ENCODE data around the gene OR56B1.
"Not testable (repeated sequence)": the region's sequence is repeated elsewhere in the genome, so short reads cannot be mapped to it uniquely, and the experiment has no call there.

Gene OR56B1

DNA sequence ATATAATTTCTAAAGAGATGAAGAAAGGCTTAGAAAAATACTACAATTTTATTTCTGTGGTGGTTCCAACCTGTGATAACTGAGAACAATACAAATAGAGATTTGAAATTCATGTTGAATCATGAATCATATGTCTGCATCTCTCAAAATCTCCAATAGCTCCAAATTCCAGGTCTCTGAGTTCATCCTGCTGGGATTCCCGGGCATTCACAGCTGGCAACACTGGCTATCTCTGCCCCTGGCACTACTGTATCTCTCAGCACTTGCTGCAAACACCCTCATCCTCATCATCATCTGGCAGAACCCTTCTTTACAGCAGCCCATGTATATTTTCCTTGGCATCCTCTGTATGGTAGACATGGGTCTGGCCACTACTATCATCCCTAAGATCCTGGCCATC lies at the start of gene OR56B1:
Gene OR56B1, plus strand, starts transcription at position 53 of the 400 bp plus-strand sequence. Its CDS starts 69 bp downstream, at position 122.
- no peak for DNase-seq

GRCh38 chr11:5688482-5688881 lies 47.8 kb upstream of the OR56B1 start:
- no peak for DNase-seq

DNA sequence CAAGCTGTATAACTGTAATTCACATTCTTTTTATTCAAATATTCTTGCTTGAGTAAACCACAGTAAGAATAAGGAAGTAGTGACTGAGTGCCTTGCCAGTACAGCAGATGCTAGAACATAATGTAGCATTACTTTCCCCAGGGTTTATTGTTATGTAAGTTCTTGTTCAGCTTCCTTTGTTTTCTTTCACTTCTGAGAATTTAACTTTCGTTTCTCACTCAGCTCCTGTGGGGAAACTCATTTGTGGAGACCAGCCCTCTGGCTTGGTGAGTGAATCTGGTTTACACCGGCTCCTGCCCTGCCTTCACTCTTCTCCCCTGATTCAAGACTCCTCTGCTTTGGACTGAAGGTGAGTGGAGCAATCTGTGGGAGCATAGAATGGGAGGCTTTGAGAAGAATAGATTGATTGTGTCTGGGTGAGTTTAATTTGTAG lies 46.7 kb upstream of the OR56B1 start, which contains the start of gene TRIM22:
Gene TRIM22, plus strand, starts transcription at position 240 of the 433 bp plus-strand sequence. CDS start 6,443 bp downstream, outside the sequence.
- DNase-seq: peak in 5 of 56 donors; percentile 4 to 20 (median 7)

DNA sequence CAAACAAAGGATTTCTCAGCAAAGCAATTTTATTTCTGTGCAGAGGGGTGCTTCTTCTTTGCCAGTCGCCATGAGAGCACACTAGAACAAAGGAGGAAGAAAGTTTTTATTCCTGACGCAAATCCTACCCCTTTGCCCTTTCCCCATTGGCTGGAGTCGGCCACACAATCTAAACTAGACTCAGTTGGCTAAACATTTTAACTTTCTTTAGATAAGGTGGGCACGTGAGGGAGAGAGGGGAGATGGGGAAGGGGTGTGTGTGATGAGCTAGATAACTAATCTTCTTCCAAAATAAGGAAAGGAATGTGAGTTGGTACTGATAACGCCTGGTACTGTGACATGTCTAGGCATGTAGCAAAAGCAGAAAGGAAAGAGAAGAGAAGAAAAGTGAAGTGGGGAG lies 46.0 kb upstream of the OR56B1 start:
- peak in 1 of 56 donors; percentile 6 for DNase-seq

DNA sequence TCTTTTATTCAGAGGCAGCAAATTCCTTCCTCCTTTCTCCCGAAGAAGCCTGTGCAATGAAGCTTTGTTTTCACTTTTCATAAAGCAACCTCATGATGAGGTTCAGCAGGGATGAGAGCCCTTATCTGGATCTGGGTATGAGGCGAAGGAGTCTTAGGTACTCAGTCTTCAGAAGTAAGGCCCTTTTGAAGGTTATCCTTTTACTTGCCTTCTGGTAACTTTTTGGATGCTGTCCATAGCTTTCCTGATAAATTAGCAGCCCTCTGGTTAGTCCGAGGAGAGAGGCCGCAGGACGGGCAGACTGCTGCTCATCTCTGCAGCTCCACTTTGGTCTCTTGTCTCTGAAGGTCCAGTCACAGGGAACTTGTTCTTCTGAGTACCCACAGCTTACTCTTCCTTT lies 45.5 kb upstream of the OR56B1 start:
- no peak for DNase-seq

DNA sequence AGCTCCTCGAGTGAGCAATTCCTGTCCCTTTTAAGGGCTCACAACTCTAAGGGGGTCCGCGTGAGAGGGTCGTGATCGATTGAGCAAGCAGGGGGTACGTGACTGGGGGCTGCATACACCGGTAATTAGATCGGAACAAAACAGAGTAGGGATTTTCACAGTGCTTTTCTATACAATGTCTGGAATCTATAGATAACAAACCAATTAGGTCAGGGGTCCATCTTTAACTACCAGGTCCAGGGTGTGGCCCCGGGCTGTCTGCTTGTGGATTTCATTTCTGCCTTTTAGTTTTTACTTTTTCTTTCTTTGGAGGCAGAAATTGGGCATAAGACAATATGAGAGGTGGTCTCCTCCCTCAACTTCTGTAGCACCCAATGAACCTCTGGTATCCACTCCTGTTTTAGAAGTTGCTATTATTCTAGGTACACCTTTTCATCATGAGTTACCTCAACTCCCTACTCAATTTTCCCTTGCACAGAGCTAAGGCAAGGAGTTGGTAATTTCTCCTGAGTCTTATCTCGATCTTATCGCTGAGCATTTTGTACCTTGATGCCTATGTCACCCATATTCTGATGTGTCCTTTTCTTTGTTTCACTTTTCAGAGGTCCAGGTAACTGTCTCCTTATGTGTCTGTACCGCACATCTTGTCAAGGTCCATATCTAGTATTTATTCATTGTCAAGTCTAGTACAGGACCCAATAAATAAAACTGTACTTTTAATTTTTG lies 44.8 kb upstream of the OR56B1 start:
- not testable (repeated sequence) for DNase-seq

GRCh38 chr11:5691964-5692361 lies 44.3 kb upstream of the OR56B1 start:
- DNase-seq: no peak

DNA sequence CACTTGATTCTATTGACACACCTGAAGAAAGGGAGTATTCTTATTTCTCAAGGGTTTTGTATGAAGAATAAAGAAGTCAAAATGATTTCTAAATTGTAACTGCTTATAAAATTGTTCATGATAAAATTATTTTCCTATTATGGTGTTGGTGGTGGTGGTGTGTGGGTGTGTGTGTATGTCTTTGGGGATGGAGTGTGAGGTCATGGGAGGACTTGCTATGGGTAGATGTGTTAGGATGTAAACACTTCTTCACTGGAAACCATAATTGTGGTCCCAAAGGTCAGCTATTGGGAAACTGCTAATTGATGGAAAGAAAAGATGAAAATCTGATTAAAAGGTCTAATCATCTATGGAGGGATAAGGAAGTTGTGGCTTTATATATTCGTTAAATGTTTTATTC lies 41.6 kb upstream of the OR56B1 start:
- no peak for DNase-seq

DNA sequence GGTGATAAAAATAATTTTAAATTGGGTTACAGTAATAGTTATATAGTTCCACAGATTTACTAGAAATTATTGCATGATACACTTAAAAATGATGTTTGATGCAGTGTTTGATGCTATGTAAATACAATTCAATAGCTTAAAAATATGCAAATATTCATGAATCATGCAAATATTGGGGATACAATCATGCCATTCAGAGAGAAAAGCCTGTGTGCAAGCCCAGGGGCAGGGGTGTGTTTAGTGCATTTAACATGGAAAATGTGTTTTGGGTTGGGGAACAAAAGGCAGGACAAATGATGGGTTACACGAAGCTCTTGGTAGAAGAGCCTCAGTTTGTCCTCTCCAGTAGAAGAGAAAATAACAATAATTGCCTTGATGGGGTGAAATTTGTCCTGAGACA lies 40.7 kb upstream of the OR56B1 start:
- no peak for DNase-seq

GRCh38 chr11:5696210-5696609 lies 40.0 kb upstream of the OR56B1 start:
- DNase-seq: no peak

GRCh38 chr11:5698281-5698680 lies 38.0 kb upstream of the OR56B1 start:
- DNase-seq: no peak

DNA sequence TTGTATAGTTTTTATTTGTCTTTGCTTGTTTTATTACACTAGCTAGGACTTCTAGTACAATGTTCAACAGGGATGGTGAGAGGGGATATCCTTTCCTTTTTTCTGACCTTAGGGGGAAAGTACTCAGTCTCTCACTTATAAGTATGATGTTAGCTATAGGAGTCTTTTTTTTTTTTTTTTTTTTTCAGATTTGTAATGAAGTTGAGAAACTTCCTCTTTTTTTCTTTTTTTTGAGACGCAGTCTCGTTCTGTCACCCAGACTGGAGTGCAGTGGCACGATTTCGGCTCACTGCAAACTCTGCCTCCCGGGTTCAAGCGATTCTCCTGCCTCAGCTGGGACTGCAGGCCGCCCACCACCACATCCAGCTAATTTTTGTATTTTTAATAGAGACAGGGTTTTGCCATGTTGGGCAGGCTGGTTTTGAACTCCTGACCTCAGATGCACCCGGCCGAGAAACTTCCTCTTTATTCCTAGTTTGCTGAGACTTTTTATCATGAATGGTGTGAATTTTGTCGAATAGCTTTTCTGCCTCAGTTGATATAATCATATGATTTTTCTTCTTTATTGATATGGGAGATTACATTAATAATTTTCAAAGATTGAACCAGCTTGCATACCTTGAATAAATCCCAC lies 35.7 kb upstream of the OR56B1 start:
- DNase-seq: no peak

DNA sequence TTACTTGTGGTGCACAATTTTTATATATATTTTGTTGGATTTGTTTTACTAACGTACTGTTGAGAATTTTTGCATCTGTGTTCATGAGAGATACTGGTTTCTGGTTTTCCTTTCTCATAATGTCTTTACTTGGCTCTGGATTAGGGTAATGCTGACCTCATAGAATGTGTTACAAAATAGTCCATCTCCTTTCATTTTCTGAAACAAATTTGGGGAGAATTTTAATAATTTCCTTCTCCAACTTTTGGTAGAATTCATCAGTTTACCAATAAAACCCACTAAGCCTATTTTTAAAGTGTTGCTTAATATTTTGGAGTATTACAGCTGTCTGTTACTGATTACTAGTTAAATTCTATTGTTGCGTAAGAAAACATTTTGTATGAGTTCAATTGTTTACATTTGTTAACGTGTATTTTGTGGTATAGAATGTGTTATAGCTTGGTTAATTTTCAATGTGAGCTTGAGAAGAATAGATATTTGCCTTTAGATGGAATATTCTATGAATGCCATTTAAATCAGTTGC lies 35.1 kb upstream of the OR56B1 start:
- DNase-seq: no peak

GRCh38 chr11:5703741-5704536 lies 32.3 kb upstream of the OR56B1 start:
- DNase-seq: no peak

GRCh38 chr11:5705688-5706087 lies 30.6 kb upstream of the OR56B1 start:
- DNase-seq: no peak

GRCh38 chr11:5712507-5712906 lies 23.7 kb upstream of the OR56B1 start:
- no peak for DNase-seq

- no peak for DNase-seq
These were observed 22.6 kb upstream of the OR56B1 start for GRCh38 chr11:5713695-5714094.

DNA sequence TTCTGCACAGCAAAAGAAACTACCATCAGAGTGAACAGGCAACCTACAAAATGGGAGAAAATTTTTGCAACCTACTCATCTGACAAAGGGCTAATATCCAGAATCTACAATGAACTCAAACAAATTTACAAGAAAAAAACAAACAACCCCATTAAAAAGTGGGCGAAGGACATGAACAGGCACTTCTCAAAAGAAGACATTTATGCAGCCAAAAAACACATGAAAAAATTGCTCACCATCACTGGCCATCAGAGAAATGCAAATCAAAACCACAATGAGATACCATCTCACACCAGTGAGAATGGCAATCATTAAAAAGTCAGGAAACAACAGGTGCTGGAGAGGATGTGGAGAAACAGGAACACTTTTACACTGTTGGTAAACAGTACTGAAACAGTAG lies 19.7 kb upstream of the OR56B1 start:
- not testable (repeated sequence) for DNase-seq

- no peak for DNase-seq
These were observed 16.3 kb upstream of the OR56B1 start for GRCh38 chr11:5719703-5720495.

DNA sequence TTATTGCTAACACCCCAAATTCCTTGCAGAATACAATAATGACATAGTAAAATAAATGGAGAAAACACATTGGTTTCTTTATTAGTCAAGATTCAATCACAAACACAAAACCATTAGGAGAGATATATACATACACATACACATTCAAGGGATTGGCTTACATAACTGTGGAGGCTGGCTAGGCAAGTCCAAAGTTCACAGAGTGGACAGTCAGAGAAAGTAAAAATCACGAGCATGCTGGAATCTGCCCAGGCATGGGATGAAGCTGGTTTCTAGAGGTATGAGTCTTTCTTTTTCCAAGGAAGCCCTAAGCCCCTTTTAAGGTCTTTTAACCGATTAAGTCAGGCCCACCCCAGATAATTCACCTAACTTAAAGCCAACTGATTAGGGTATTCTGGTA lies 13.6 kb upstream of the OR56B1 start:
- DNase-seq: no peak

- no peak for DNase-seq
These were observed 9.9 kb upstream of the OR56B1 start for GRCh38 chr11:5726351-5726750.

Data from nucleus accumbens (tissue), 56 donors.